HG03103 (cell line): ENCODE data around the gene PIK3AP1.

Experiments used
- ATAC-seq: cut with Tn5 transposase; IDR thresholded peaks from one replicate; pipeline ENCODE4 v1.9.1; 2021; ENCODE audit warnings: low read depth; ENCODE audit not compliant: unreplicated experiment

The PIK3AP1 gene

DNA sequence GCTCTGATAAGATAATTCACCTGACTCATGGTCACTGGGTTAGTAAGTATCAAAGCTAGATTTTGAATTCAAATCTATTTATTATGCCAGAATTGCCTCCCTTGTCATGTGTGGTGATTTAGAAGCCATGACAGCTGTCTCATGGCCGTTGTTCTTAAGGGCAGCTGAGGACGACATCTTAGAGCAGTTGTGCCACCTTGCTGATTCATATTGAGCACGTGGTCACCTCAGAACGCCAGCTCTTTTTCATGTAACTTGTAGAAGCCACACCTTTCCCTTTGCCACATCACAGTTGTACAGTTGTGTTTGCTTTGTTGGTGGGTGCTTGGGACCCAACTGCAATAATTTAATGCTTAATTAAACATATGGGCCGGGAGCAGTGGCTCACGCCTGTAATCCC is 4.3 kb upstream of the PIK3AP1 start:
- no peak for ATAC-seq

DNA sequence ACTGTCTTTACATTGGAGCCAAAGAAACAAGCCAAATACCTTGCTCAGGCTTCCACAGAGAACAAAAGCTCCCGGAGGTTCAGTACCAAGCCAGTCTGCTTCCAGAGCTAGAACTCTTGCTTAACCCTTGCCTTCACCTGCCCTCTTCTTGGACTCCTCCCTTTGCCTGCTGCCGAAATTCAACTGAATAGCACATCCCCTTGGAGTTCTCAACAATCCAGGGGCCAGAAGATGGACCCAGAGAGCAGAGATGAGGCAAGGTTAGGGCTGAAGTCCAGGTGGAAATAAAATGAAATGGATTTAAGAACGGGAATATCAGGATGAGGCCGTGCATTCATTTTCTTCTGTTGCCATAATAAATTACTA is 876 bp upstream of the PIK3AP1 start:
- no peak for ATAC-seq

DNA sequence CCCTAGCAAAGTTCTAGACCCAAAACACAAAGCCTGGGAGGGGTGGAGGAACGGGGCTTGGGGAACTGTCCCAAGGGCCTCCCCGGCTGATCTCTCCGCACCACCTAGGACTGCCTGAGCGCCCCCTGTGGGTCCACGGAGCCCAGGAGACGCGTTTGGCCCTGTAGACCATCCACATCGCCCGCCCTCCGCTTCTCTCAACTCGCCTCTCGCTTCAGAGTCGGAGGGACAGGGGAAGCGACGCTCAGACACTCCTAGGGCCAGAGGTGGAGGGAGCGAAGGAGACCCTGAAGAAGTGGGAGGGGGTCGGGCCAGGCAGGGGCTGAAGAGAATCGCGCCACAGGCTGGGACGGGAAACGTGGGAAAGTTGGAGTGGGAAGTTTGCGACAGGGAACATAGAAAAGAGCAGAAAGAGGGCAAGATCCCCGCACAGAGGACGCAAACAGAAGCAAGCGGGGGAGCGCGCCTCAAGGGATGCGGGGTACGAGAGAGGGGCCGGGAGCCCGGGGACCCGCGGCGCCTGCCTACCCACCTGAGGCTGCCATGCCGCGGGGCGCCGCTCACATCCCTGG is 378 bp downstream of the PIK3AP1 start:
- ATAC-seq = peak; percentile 58

GRCh38 chr10:96719200-96719599 is 1.1 kb downstream of the PIK3AP1 start:
- ATAC-seq = no peak

GRCh38 chr10:96718304-96718990 is 1.9 kb downstream of the PIK3AP1 start:
- no peak for ATAC-seq

DNA sequence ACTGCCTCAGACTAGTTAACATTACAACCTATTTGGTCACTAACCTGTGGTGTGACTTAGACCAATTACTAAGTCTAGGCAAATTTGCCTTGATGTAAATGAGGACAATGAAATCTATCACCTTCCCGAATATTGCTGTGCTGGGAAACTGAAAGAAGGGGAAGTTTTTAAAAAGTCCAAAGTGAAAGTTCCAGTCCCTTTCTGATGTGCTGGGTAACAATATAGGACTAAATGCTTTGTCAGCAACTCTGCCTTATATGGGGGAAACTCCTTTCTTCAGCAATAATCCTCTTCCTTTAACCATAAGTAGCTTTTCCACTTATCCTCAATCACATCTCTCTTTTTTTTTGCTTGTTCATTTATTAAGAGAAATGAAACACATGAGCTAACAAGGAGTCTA is 3.9 kb downstream of the PIK3AP1 start:
- no peak for ATAC-seq

- no peak for ATAC-seq
Measured at GRCh38 chr10:96714746-96715255, 5.5 kb downstream of the PIK3AP1 start.

DNA sequence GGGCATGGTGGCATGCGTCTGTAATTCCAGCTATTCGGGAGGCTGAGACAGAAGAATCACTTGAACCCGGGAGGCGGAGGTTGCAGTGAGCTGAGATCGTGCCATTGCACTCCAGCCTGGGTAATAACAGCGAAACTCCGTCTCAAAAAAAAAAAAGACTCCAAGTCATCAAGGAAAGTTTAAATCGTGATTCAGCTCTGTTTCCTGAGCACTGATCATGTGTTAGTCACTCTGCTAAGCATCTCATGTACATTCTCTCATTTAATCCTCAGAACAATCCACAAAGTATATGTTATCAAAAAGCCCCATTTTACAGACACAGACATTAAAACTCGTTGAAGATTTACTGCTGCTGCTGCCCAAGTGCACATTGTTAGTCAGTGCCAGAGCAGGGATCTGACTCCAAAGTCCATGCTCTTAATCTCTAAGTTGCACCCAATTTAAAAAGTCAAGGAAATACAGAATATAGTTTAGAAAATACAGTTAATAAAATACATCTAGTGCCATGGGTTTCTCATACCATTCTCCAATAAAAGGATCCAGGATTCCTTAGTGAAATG is 6.2 kb downstream of the PIK3AP1 start:
- no peak for ATAC-seq

DNA sequence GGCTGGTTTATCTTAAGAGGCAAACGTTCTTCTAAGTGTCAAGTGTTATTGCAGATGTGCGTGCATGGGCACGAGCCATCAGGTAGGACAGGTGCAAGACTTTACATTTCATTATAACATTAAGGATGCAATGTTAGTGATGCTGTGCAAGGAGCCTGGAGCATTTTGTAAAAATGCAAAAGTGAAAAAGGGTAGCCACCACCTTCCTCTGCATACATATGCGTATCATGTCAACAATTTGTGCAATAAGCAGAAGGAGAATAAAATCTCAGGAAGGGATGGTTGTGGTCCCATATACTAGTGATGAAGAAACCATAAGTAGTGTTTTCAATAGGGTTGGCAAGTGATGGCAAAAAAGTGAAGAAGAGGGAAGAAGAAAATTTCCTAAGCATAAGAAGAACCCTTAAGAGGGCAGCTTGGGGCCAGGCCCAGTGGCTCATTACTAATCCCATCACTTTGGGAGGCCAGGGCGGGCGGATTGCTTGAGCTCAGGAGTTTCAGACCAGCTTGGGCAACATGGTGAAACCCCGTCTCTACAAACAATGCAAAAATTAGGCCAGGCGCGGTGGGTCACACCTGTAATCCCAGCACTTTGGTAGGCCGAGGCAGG is 7.5 kb downstream of the PIK3AP1 start:
- ATAC-seq = no peak

DNA sequence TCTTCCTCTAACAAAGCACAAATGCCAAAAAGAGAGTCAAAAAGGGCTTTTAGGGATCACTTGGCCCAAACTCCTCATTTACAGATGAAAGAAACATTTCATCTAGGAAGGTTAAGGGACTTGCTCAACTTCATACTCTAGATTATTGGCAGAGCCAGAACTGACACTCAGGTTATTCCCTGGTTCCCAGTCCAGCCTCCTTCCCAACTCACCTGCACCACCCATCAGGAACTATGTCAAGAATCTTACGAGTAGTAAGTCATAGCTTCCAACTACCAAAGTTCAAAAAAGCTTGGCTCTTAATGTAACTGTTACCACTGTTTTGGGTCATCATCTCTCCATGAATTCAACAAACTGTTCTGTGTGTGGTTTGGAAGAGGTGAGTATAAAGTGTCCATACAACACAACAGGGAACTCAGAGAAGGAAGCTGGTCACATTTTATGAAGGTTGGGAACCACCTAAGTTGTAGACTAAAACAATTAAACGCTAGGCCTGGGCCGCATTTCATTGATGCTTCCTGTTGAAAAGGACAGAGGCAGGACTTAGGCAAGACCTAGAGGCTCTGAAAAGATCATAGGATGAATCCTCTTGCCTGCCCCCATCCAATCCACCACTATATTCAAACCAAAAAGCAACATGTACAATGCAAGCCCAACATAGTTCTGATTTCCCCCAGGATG is 9.1 kb downstream of the PIK3AP1 start:
- ATAC-seq = no peak

- no peak for ATAC-seq
Measured at GRCh38 chr10:96709525-96709924, 10.8 kb downstream of the PIK3AP1 start.

- no peak for ATAC-seq
Measured at GRCh38 chr10:96708996-96709395, 11.3 kb downstream of the PIK3AP1 start.

GRCh38 chr10:96708456-96708855 is 11.9 kb downstream of the PIK3AP1 start:
- ATAC-seq = no peak

GRCh38 chr10:96706331-96706853 is 13.9 kb downstream of the PIK3AP1 start:
- ATAC-seq = no peak

DNA sequence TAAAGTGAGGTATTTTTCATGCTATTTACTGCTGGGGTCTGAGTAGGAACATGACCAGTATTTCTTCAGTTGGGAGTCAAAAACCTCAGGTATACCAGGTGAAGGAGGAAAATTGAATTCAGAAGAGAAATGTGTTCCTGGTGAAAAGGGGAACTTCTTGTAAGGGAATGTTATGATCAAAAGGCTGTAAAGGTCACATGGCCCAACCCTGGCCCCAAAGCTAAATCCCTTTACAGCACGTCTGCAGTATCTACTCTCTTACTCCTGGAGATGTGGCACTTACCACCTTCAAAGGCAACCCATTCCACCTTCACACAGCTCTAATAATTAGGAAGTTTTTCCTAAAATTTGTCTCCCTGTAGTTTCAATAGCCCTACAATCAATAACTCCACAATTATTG is 15.2 kb downstream of the PIK3AP1 start:
- no peak for ATAC-seq

GRCh38 chr10:96704563-96704962 is 15.8 kb downstream of the PIK3AP1 start:
- no peak for ATAC-seq

DNA sequence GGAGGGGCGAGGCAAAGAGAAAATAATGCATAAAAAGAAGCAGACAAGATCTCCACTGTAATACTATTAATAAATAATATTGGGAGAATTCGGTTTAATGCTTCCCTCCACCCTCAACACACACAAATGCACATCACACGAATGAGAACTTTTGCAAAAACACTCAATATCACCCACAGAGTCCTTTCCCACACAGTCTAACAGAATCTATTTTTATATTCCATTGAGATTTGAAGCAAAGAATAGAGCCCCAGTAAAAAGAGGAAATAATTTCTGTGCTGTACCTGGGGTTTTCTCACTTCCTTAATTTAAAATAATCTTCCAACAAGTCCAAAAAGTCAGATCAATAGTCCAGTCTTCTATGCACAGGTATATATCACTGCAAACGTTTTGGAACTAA is 17.0 kb downstream of the PIK3AP1 start:
- no peak for ATAC-seq

DNA sequence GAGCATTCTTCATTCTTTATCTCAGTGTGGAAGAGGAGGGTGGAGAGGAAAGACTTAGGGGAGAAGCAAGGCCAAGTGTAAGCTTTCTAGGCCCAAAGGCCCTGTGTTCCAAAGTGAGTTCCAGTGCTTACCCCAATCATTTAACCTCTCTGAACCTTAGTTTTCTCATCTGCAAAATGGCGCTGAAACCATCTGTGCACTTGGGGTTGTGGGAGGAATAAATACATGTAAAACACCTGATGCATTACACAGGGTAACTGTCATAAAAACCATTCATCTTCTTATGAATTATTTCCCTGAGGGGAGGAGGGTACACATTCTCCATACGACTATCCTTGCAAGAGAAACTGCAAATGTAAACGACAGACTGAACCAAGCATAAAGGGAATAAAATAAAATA is 19.0 kb downstream of the PIK3AP1 start:
- no peak for ATAC-seq

GRCh38 chr10:96700374-96701099 is 19.8 kb downstream of the PIK3AP1 start:
- ATAC-seq = peak; percentile 57

DNA sequence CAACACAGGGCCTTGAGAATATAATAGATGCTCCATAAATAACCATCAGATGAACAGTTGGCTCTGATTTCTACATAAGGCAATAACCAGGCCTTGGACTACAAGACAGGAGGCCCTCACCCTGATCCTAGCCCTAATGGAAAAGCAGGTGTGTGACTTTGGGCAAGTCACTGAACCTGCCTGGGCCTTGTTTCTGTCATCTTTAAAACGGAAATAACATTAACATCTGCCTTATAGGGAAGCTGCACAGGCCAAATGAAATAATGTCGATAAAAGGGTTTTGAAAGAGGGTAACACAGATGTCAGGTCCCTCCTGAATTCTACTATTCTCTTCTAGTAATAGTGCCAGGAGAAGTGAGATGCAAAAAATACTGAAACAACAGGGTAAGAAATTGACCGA is 20.7 kb downstream of the PIK3AP1 start:
- no peak for ATAC-seq
